NB4 (cell line): Measurements from ENCODE around the gene KCNJ5.

ENCODE experiments used
- DNase-seq: peaks from one replicate; pipeline ENCODE4 v3.0.0; 2010; ENCODE audit warnings: low read depth
- H3K4me3 ChIP-seq: one replicate; pipeline ENCODE4 v1.5.1; 2011; ENCODE audit warnings: mild to moderate bottlenecking, low read depth, low read length, moderate library complexity
- CTCF ChIP-seq: IDR thresholded peaks from one replicate; pipeline ENCODE4 v1.5.1; 2012; ENCODE audit warnings: low read depth, low read length
- MAX ChIP-seq: IDR thresholded peaks from 2 replicates; pipeline ENCODE4 v1.6.1; 2011; ENCODE audit warnings: low read depth, low read length
- MYC ChIP-seq: IDR thresholded peaks from 2 replicates; pipeline ENCODE4 v1.6.1; 2011; ENCODE audit warnings: low read depth, low read length
- POLR2A ChIP-seq: IDR thresholded peaks from 2 replicates; pipeline ENCODE4 v1.6.1; 2011; ENCODE audit warnings: mild to moderate bottlenecking; ENCODE audit not compliant: insufficient read length; ENCODE audit errors: extremely low read depth

KCNJ5 gene

GRCh38 chr11:128924104-128924503, 32.9 kb downstream of the KCNJ5 start:
- no peak for DNase-seq
- TF ChIP-seq MAX, result no peak
- no peak for TF ChIP-seq CTCF
- no peak for TF ChIP-seq MYC
- TF ChIP-seq POLR2A, result no peak
- no peak overlapping the region for H3K4me3 ChIP-seq

GRCh38 chr11:128924510-128925249, 33.5 kb downstream of the KCNJ5 start:
- TF ChIP-seq CTCF (no peak), MAX (no peak), MYC (no peak), POLR2A (no peak)
- H3K4me3 ChIP-seq, result no peak overlapping the region
- DNase-seq, result no peak

GRCh38 chr11:128925250-128925600, 34.1 kb downstream of the KCNJ5 start:
- TF ChIP-seq CTCF (no peak), MYC (no peak), POLR2A (no peak), MAX (no peak)
- no peak overlapping the region for H3K4me3 ChIP-seq
- DNase-seq, result no peak

- no peak overlapping the region for H3K4me3 ChIP-seq
- DNase-seq, result no peak
- TF ChIP-seq POLR2A, result no peak
- TF ChIP-seq MYC, result no peak
- TF ChIP-seq CTCF, result no peak
- no peak for TF ChIP-seq MAX
Observed at GRCh38 chr11:128926000-128926399, 34.8 kb downstream of the KCNJ5 start.

- TF ChIP-seq CTCF, result no peak
- TF ChIP-seq MAX, result no peak
- TF ChIP-seq POLR2A, result no peak
- TF ChIP-seq MYC, result no peak
- DNase-seq, result no peak
- H3K4me3 ChIP-seq, result no peak overlapping the region
Observed at GRCh38 chr11:128926437-128927107, 35.4 kb downstream of the KCNJ5 start.

GRCh38 chr11:128927108-128927461, 35.9 kb downstream of the KCNJ5 start:
- no peak overlapping the region for H3K4me3 ChIP-seq
- DNase-seq, result no peak
- TF ChIP-seq CTCF, result no peak
- no peak for TF ChIP-seq POLR2A
- no peak for TF ChIP-seq MYC
- TF ChIP-seq MAX, result no peak
